A549 (cell line): ENCODE data around the gene THOC1. TPM values are rescaled to one million over a fixed set of nuclear protein-coding genes. Genes with fewer than 3 reads are reported as not detected.

Experiments
- ATAC-seq, 2 experiments: fragments of 200-7000 bp in 1 of 2; fragments of >200 bp in 1 of 2; cut with Nextera tagmentation in 1 of 2; cut with Tn5 transposase in 1 of 2; 3 replicates each; pipeline versions ENCODE4 v1.8.0 to v1.9.1; 2018 to 2020; ENCODE audit warnings: mild to moderate bottlenecking in 1 of 2, moderate library complexity in 1 of 2
- CTCF ChIA-PET: fragments of 300-600 bp; sonication (Branson Sonifier 250); formaldehyde crosslinking; extraction: SDS; loops from one replicate; lab custom pipeline; 2021; ENCODE audit warnings: antibody characterized with exemption, inconsistent platforms; lab: Yijun Ruan, JAX
- POLR2A ChIA-PET: fragments of 350-600 bp; formaldehyde crosslinking; extraction: SDS; loops from one replicate; lab custom pipeline; 2021; ENCODE audit warnings: antibody characterized with exemption, inconsistent platforms; lab: Yijun Ruan, JAX
- DNase-seq, 2 experiments: peaks; one replicate each; pipeline versions ENCODE4 v3.0.0 to v3.0.0-alpha.2; 2011 to 2016; ENCODE audit warnings: low read depth in 1 of 2, low spot score in 1 of 2
- FAIRE-seq: peaks from 2 replicates; lab custom pipeline; 2011; peaks lifted over from hg19 to GRCh38; lab: Jason Lieb, UNC
- H3K27ac ChIP-seq, 2 experiments: fragments of >200 bp; sonication (Bioruptor Twin); formaldehyde crosslinking; 3 replicates each; pipeline ENCODE4 v1.5.1; 2016 to 2017
- H3K4me1 ChIP-seq: fragments of >200 bp; sonication (Bioruptor Twin); formaldehyde crosslinking; 3 replicates; pipeline ENCODE4 v1.6.1; 2016
- H3K4me2 ChIP-seq: fragments of >200 bp; sonication (Bioruptor Twin); formaldehyde crosslinking; 3 replicates; pipeline ENCODE4 v1.6.1; 2016
- H3K4me3 ChIP-seq: fragments of >200 bp; sonication (Bioruptor Twin); formaldehyde crosslinking; 3 replicates; pipeline ENCODE4 v1.5.1; 2016
- H3K9me3 ChIP-seq: fragments of >200 bp; sonication (Bioruptor Twin); formaldehyde crosslinking; 3 replicates; pipeline ENCODE4 v1.6.1; 2016
- BCL3 ChIP-seq: fragments of >200 bp; sonication (Bioruptor Twin); formaldehyde crosslinking; IDR thresholded peaks from 3 replicates; pipeline ENCODE4 v1.6.1; 2016
- BHLHE40 ChIP-seq: IDR thresholded peaks from 2 replicates; pipeline ENCODE4 v1.6.1; 2012; ENCODE audit warnings: low read depth, low read length, inconsistent platforms
- CBX8 ChIP-seq: fragments of 200-600 bp; sonication (generic); IDR thresholded peaks from 2 replicates; pipeline ENCODE4 v1.6.1; 2016
- CHD2 ChIP-seq: fragments of 150-350 bp; IDR thresholded peaks from 2 replicates; pipeline ENCODE4 v1.6.1; 2014; ENCODE audit warnings: low read length; ENCODE audit not compliant: partially characterized antibody
- CHD4 ChIP-seq: fragments of 200-600 bp; sonication (generic); IDR thresholded peaks from 2 replicates; pipeline ENCODE4 v1.6.1; 2016; ENCODE audit warnings: antibody characterized with exemption, mild to moderate bottlenecking, borderline replicate concordance
- ELK1 ChIP-seq: fragments of 150-350 bp; IDR thresholded peaks from 2 replicates; pipeline ENCODE4 v1.6.1; 2014; ENCODE audit warnings: low read depth, mild to moderate bottlenecking, low read length
- EP300 ChIP-seq, 2 experiments: fragments of >200 bp; sonication (Bioruptor Twin); formaldehyde crosslinking; IDR thresholded peaks; 2 replicates in 1 of 2; 3 replicates in 1 of 2; pipeline ENCODE4 v1.6.1; 2016 to 2017
- FOSB ChIP-seq: fragments of 250-450 bp; sonication (Bioruptor Pico); IDR thresholded peaks from 2 replicates; pipeline ENCODE4 v1.5.0; 2020; ENCODE audit warnings: mild to moderate bottlenecking, moderate library complexity
- GATA3 ChIP-seq: IDR thresholded peaks from 2 replicates; pipeline ENCODE4 v1.6.1; 2012; ENCODE audit warnings: borderline replicate concordance
- HEYL ChIP-seq: fragments of 250-450 bp; sonication (Bioruptor Pico); IDR thresholded peaks from 2 replicates; pipeline ENCODE4 v1.8.0; 2021; ENCODE audit warnings: mild to moderate bottlenecking, moderate library complexity
- JUNB ChIP-seq: fragments of >200 bp; sonication (Bioruptor Twin); formaldehyde crosslinking; IDR thresholded peaks from 2 replicates; pipeline ENCODE4 v1.6.1; 2016
- KDM5A ChIP-seq: fragments of 200-600 bp; sonication (generic); IDR thresholded peaks from 2 replicates; pipeline ENCODE4 v1.6.1; 2016; ENCODE audit warnings: antibody characterized with exemption, mild to moderate bottlenecking
- MAFK ChIP-seq: fragments of 450-650 bp; IDR thresholded peaks from 2 replicates; pipeline ENCODE4 v1.6.1; 2014; ENCODE audit not compliant: partially characterized antibody
- MAX ChIP-seq: IDR thresholded peaks from 2 replicates; pipeline ENCODE4 v1.6.1; 2012
- NFE2L2 ChIP-seq: fragments of 150-350 bp; conservative IDR thresholded peaks from 2 replicates; pipeline ENCODE4 v1.6.1; 2014; ENCODE audit warnings: low read length
- PHF8 ChIP-seq: fragments of 200-600 bp; sonication (generic); IDR thresholded peaks from 2 replicates; pipeline ENCODE4 v1.6.1; 2016; ENCODE audit warnings: low read depth, mild to moderate bottlenecking, antibody characterized with exemption, moderate library complexity, borderline replicate concordance
- RAD21 ChIP-seq, 2 experiments: fragments of >200 bp in 1 of 2; sonication (Bioruptor Twin) in 1 of 2; formaldehyde crosslinking in 1 of 2; IDR thresholded peaks in 1 of 2; conservative IDR thresholded peaks in 1 of 2; 2 replicates in 1 of 2; 3 replicates in 1 of 2; pipeline ENCODE4 v1.6.1; 2012 to 2018; ENCODE audit warnings: inconsistent platforms in 1 of 2
- RARB ChIP-seq: fragments of 250-450 bp; sonication (Bioruptor Pico); IDR thresholded peaks from 2 replicates; pipeline ENCODE4 v1.8.0; 2021; ENCODE audit warnings: mild to moderate bottlenecking, moderate library complexity
- REST ChIP-seq: fragments of 200-600 bp; sonication (generic); IDR thresholded peaks from 2 replicates; pipeline ENCODE4 v1.6.1; 2016; ENCODE audit warnings: antibody characterized with exemption, mild to moderate bottlenecking, moderate library complexity
- TFCP2L1 ChIP-seq: fragments of 250-450 bp; sonication (Bioruptor Pico); IDR thresholded peaks from 2 replicates; pipeline ENCODE4 v1.5.0; 2021; ENCODE audit warnings: mild to moderate bottlenecking
- TP53 ChIP-seq: fragments of 250-450 bp; sonication (Bioruptor Pico); IDR thresholded peaks from 2 replicates; pipeline ENCODE4 v1.5.0; 2021; ENCODE audit warnings: mild to moderate bottlenecking, moderate library complexity
- USF2 ChIP-seq: fragments of 450-650 bp; IDR thresholded peaks from 2 replicates; pipeline ENCODE4 v1.6.1; 2014; ENCODE audit warnings: antibody characterized with exemption
- ZFP36 ChIP-seq: fragments of 450-650 bp; IDR thresholded peaks from 2 replicates; pipeline ENCODE4 v1.6.1; 2014; ENCODE audit warnings: borderline replicate concordance; ENCODE audit not compliant: partially characterized antibody
- WGBS: methylation state at CpG from one replicate; pipeline ENCODE4 v1.1.6; 2017; ENCODE audit errors: missing lambda C conversion rate; 5-methylcytosine and 5-hydroxymethylcytosine counted together
- polyA plus RNA-seq, 4 experiments: library from polyadenylated mRNA; depleted of rRNA in 3 of 4; stranded (reverse); fragments of >200 nt; fragmentation: RNase III in 1 of 4; extraction: RNeasy Plus Mini Kit Qiagen cat#74134 plus additional on column Dnase treatment in 1 of 4; gene quantifications; 2 replicates in 3 of 4; 3 replicates in 1 of 4; pipeline ENCODE4 v1.2.3, GENCODE V29; 2011 to 2017

THOC1 gene
- polyA plus RNA-seq, 2 of the 4 experiments (the other 2 are of a cell fraction): 31.2 to 62.6 TPM

GRCh38 chr18:213966-214365 is 53.9 kb downstream of the THOC1 start:
- TF ChIP-seq JUNB (no peak), ELK1 (no peak), BCL3 (no peak), TP53 (CRISPR knock-in tag) (no peak), CBX8 (no peak), BHLHE40 (no peak), MAX (no peak), MAFK (no peak), NFE2L2 (no peak), CHD2 (no peak), RAD21 (conservative IDR thresholded peaks at IDR 0.05 in 1 of 2, IDR thresholded peaks at IDR 0.05 in 1 of 2) (no peak)
- 84% methylated on average over 3 of the region's 3 CpGs for WGBS
- no peak overlapping the region for H3K4me2 ChIP-seq

GRCh38 chr18:213505-213904 is 54.3 kb downstream of the THOC1 start:
- Histone ChIP-seq H3K4me2 (no peak overlapping the region), H3K4me1 (no peaks in the 10 kb centered on the region), H3K9me3 (no peaks in the 10 kb centered on the region), H3K4me3 (no peak overlapping the region), H3K27ac (no peak overlapping the region)
- ChIA-PET POLR2A (no interaction called here), CTCF (interaction anchor here (0.9 to 1.2 kb wide), 2 partner anchors 14 to 18 kb away, joined by 3 read pairs; no protein-coding TSS in a partner anchor)
- WGBS: 92% methylated on average over 4 of the region's 4 CpGs
- TF ChIP-seq FOSB (no peak), CHD4 (no peak), USF2 (no peak), HEYL (no peak), RARB (CRISPR knock-in tag) (no peak)
- FAIRE-seq (no peak), DNase-seq (no peak), ATAC-seq (no peak)

More at GRCh38 chr18:213966-214365, 53.9 kb downstream of the THOC1 start:
- Histone ChIP-seq H3K9me3 (no peaks in the 10 kb centered on the region), H3K27ac (no peak overlapping the region), H3K4me1 (no peaks in the 10 kb centered on the region), H3K4me3 (no peak overlapping the region)
- FAIRE-seq (no peak), ATAC-seq (no peak), DNase-seq (no peak)
- POLR2A ChIA-PET: no interaction called here
- CTCF ChIA-PET: no interaction called here

- no peak overlapping the region for H3K4me2 ChIP-seq
- WGBS: 84% methylated on average over 1 of the region's 1 CpG
- FAIRE-seq: no peak
- no peak overlapping the region for H3K27ac ChIP-seq
- H3K4me1 ChIP-seq: no peaks in the 10 kb centered on the region
- TF ChIP-seq TFCP2L1 (no peak), EP300 (IDR thresholded peaks at IDR 0.05) (no peak), NFE2L2 (no peak), REST (no peak), GATA3 (no peak), ZFP36 (no peak), RAD21 (conservative IDR thresholded peaks at IDR 0.05 in 1 of 2, IDR thresholded peaks at IDR 0.05 in 1 of 2) (no peak), MAX (no peak), PHF8 (no peak), KDM5A (no peak)
- TF ChIP-seq, all 56 proteins: peak for 0
- POLR2A ChIA-PET: no interaction called here
- Histone ChIP-seq H3K9me3 (no peaks in the 10 kb centered on the region), H3K4me3 (no peak overlapping the region)
- CTCF ChIA-PET: interaction anchor here (0.9 to 1.2 kb wide), 2 partner anchors 13 to 18 kb away, joined by 3 read pairs; no protein-coding TSS in a partner anchor
- DNase-seq: no peak
- no peak for ATAC-seq
Measured at GRCh38 chr18:212780-213179, 55.1 kb downstream of the THOC1 start.
